Hepatocyte (in vitro differentiated cells): Measurements from ENCODE around the gene ADRB2. TPM values are rescaled to one million over a fixed set of nuclear protein-coding genes. Genes with fewer than 3 reads are reported as not detected.

Source experiments
- DNase-seq: peaks from one replicate; pipeline ENCODE4 v3.0.0-alpha.2; 2016; ENCODE audit warnings: low spot score
- H2AFZ ChIP-seq: fragments of 200-600 bp; sonication (generic); 2 replicates; pipeline ENCODE4 v1.6.0; 2016; ENCODE audit warnings: antibody characterized with exemption, mild to moderate bottlenecking
- H3K27ac ChIP-seq: fragments of 200-600 bp; sonication (generic); 2 replicates; pipeline ENCODE4 v1.5.1; 2016; ENCODE audit warnings: mild to moderate bottlenecking
- H3K27me3 ChIP-seq: fragments of 200-600 bp; sonication (generic); 2 replicates; pipeline ENCODE4 v1.6.1; 2016
- H3K36me3 ChIP-seq: fragments of 200-600 bp; sonication (generic); replicated peaks from 2 replicates; pipeline ENCODE4 v1.5.1; 2016; ENCODE audit warnings: low read depth; ENCODE audit not compliant: insufficient read depth
- H3K4me1 ChIP-seq: fragments of 200-600 bp; sonication (generic); 2 replicates; pipeline ENCODE4 v1.5.1; 2016; ENCODE audit warnings: mild to moderate bottlenecking, moderate library complexity; ENCODE audit not compliant: insufficient read depth
- H3K4me2 ChIP-seq: fragments of 200-600 bp; sonication (generic); 2 replicates; pipeline ENCODE4 v1.6.0; 2016
- H3K4me3 ChIP-seq: fragments of 200-600 bp; sonication (generic); 2 replicates; pipeline ENCODE4 v1.5.1; 2016; ENCODE audit warnings: mild to moderate bottlenecking
- H3K79me2 ChIP-seq: fragments of 200-600 bp; sonication (generic); 2 replicates; pipeline ENCODE4 v1.6.0; 2017; ENCODE audit warnings: mild to moderate bottlenecking
- H3K9me2 ChIP-seq: fragments of 200-600 bp; sonication (generic); replicated peaks from 2 replicates; pipeline ENCODE4 v1.6.0; 2017; ENCODE audit warnings: mild to moderate bottlenecking; ENCODE audit not compliant: insufficient read depth
- H3K9me3 ChIP-seq: fragments of 200-600 bp; sonication (generic); 2 replicates; pipeline ENCODE4 v1.5.1; 2016; ENCODE audit warnings: low read depth, mild to moderate bottlenecking
- H4K20me1 ChIP-seq: fragments of 200-600 bp; sonication (generic); 2 replicates; pipeline ENCODE4 v1.6.0; 2016; ENCODE audit warnings: mild to moderate bottlenecking; ENCODE audit not compliant: insufficient read depth, poor library complexity, severe bottlenecking
- CTCF ChIP-seq: fragments of 200-600 bp; sonication (generic); IDR thresholded peaks from 2 replicates; pipeline ENCODE4 v1.5.1; 2016; ENCODE audit warnings: antibody characterized with exemption, mild to moderate bottlenecking; ENCODE audit not compliant: poor library complexity
- EZH2 ChIP-seq: fragments of 200-600 bp; sonication (generic); IDR thresholded peaks from 2 replicates; pipeline ENCODE4 v1.6.1; 2016; ENCODE audit warnings: antibody characterized with exemption, mild to moderate bottlenecking, borderline replicate concordance
- EZH2phosphoT487 ChIP-seq: fragments of 200-600 bp; sonication (generic); IDR thresholded peaks from one replicate; pipeline ENCODE4 v1.6.1; 2018; ENCODE audit warnings: antibody characterized with exemption, mild to moderate bottlenecking, low read depth, moderate library complexity; ENCODE audit not compliant: unreplicated experiment, severe bottlenecking
- WGBS: methylation state at CpG from one replicate; pipeline ENCODE4 v1.1.6; 2016; ENCODE audit warnings: low lambda C conversion rate; ENCODE audit errors: missing lambda C conversion rate; 5-methylcytosine and 5-hydroxymethylcytosine counted together
- polyA plus RNA-seq: library from polyadenylated mRNA; unstranded; fragments of >200 nt; fragmentation: Nextera tagmentation; extraction: Ambion mirVana; gene quantifications from 2 replicates; pipeline ENCODE4 v1.2.1, GENCODE V29; 2016
- total RNA-seq: library from RNA; depleted of rRNA; stranded (reverse); fragments of >200 nt; gene quantifications from 2 replicates; pipeline ENCODE4 v1.2.3, GENCODE V29; 2014

The ADRB2 gene
- total and polyA plus RNA-seq, 2 experiments from 2014 or later, result 0.63 to 1.1 TPM

- Histone ChIP-seq H4K20me1 (no peaks in the 10 kb centered on the region), H3K4me2 (no peak overlapping the region), H3K4me3 (no peak overlapping the region), H3K27ac (no peak overlapping the region), H3K36me3 (no peaks in the 10 kb centered on the region), H2AFZ (no peak overlapping the region), H3K4me1 (peaks cover 12% of the 10 kb centered on the region), H3K27me3 (no peaks in the 10 kb centered on the region), H3K79me2 (no peaks in the 10 kb centered on the region), H3K9me2 (no peaks in the 10 kb centered on the region), H3K9me3 (no peaks in the 10 kb centered on the region)
- no peak for DNase-seq
- WGBS, result 65% methylated on average over 7 of the region's 7 CpGs
- TF ChIP-seq EZH2phosphoT487, result no peak
- no peak for TF ChIP-seq CTCF
- TF ChIP-seq EZH2, result no peak
These were observed 20.8 kb upstream of the ADRB2 start for GRCh38 chr5:148805326-148806290.

GRCh38 chr5:148806520-148806931, 19.9 kb upstream of the ADRB2 start:
- no peak for DNase-seq
- Histone ChIP-seq H3K9me2 (no peaks in the 10 kb centered on the region), H3K79me2 (no peaks in the 10 kb centered on the region), H3K27me3 (no peaks in the 10 kb centered on the region), H2AFZ (no peak overlapping the region), H3K9me3 (no peaks in the 10 kb centered on the region), H4K20me1 (no peaks in the 10 kb centered on the region), H3K4me3 (no peak overlapping the region), H3K4me2 (no peak overlapping the region), H3K36me3 (no peaks in the 10 kb centered on the region), H3K27ac (no peak overlapping the region), H3K4me1 (peaks cover 12% of the 10 kb centered on the region)
- no peak for TF ChIP-seq EZH2phosphoT487
- TF ChIP-seq CTCF, result no peak
- no peak for TF ChIP-seq EZH2
- 82% methylated on average over 4 of the region's 4 CpGs for WGBS

- no peaks in the 10 kb centered on the region for H3K9me2 ChIP-seq
- TF ChIP-seq EZH2phosphoT487 (no peak), EZH2 (no peak)
- no peak overlapping the region for H3K4me2 ChIP-seq
- no peaks in the 10 kb centered on the region for H3K9me3 ChIP-seq
- H3K27ac ChIP-seq, result peak overlapping the region; percentile 13
- peaks cover 12% of the 10 kb centered on the region for H3K4me1 ChIP-seq
- H3K4me3 ChIP-seq, result no peak overlapping the region
- WGBS, result 12% methylated on average over 2 of the region's 2 CpGs
- no peaks in the 10 kb centered on the region for H3K27me3 ChIP-seq
- no peaks in the 10 kb centered on the region for H4K20me1 ChIP-seq
- no peaks in the 10 kb centered on the region for H3K36me3 ChIP-seq
- H2AFZ ChIP-seq, result no peak overlapping the region
- DNase-seq, result peak; percentile 46
- H3K79me2 ChIP-seq, result no peaks in the 10 kb centered on the region
These were observed 18.6 kb upstream of the ADRB2 start for GRCh38 chr5:148807851-148808250.
